GM10248 (cell line): ENCODE measurements around the gene URGCP.

ENCODE experiments used
- CTCF ChIA-PET: fragments of 300-600 bp; sonication (Branson Sonifier 250); formaldehyde crosslinking; extraction: SDS; loops from one replicate; lab custom pipeline; 2021; ENCODE audit warnings: antibody characterized with exemption; lab: Yijun Ruan, JAX
- POLR2A ChIA-PET: fragments of 350-650 bp; sonication (Branson Sonifier 250); formaldehyde crosslinking; extraction: SDS; loops from one replicate; lab custom pipeline; 2020; ENCODE audit warnings: antibody characterized with exemption; lab: Yijun Ruan, JAX
- DNase-seq: peaks from one replicate; pipeline ENCODE4 v3.0.0; 2012; ENCODE audit errors: extremely low spot score
- CTCF ChIP-seq: IDR thresholded peaks from 2 replicates; pipeline ENCODE4 v1.5.1; 2012; ENCODE audit warnings: mild to moderate bottlenecking, low read depth; ENCODE audit errors: extremely low read depth, missing control alignments, control extremely low read depth

Gene URGCP

GRCh38 chr7:43850348-43851116, 55.9 kb downstream of the URGCP start:
- ChIA-PET CTCF (interaction anchor here (1.5 to 3.8 kb wide), 3 partner anchors 12 to 268 kb away, joined by 7 to 46 read pairs (median 14); partner anchors contain the start of gene STK17A), POLR2A (no interaction called here)
- no peak for TF ChIP-seq CTCF
- no peak for DNase-seq

GRCh38 chr7:43849047-43849446, 57.3 kb downstream of the URGCP start:
- no peak for TF ChIP-seq CTCF
- ChIA-PET CTCF (interaction anchor here (1.2 to 3.8 kb wide), 6 partner anchors 11 to 393 kb away, joined by 3 to 46 read pairs (median 6); partner anchors contain the start of genes MRPS24 and STK17A), POLR2A (no interaction called here)
- no peak for DNase-seq

GRCh38 chr7:43847496-43847895, 58.9 kb downstream of the URGCP start:
- CTCF ChIA-PET = interaction anchor here (0.7 to 3.8 kb wide), 4 partner anchors 9 to 265 kb away, joined by 3 to 46 read pairs (median 8); partner anchors contain the start of gene STK17A
- no peak for TF ChIP-seq CTCF
- no peak for DNase-seq
- POLR2A ChIA-PET = no interaction called here

- DNase-seq = no peak
- no peak for TF ChIP-seq CTCF
- POLR2A ChIA-PET = no interaction called here
- CTCF ChIA-PET = interaction anchor here (1.1 to 3.9 kb wide), 4 partner anchors 9 to 262 kb away, joined by 3 to 23 read pairs (median 3); partner anchors contain the start of gene STK17A
These were observed 61.7 kb downstream of the URGCP start for GRCh38 chr7:43844662-43845061.

GRCh38 chr7:43844257-43844656, 62.1 kb downstream of the URGCP start:
- DNase-seq = no peak
- CTCF ChIA-PET = interaction anchor here (1.1 to 3.9 kb wide), 3 partner anchors 13 to 261 kb away, joined by 3 to 23 read pairs (median 3); partner anchors contain the start of gene STK17A
- POLR2A ChIA-PET = no interaction called here
- no peak for TF ChIP-seq CTCF

GRCh38 chr7:43843296-43843695, 63.1 kb downstream of the URGCP start:
- POLR2A ChIA-PET = no interaction called here
- CTCF ChIA-PET = interaction anchor here (3.9 kb wide), 1 partner anchor 261 kb away, joined by 23 read pairs; the partner anchor contains the start of gene STK17A
- no peak for DNase-seq

More at GRCh38 chr7:43843296-43843695, 63.1 kb downstream of the URGCP start:
- TF ChIP-seq CTCF = no peak
